Muscle layer of duodenum (tissue), 2 donors: ENCODE measurements around the gene PALLD.
A peak's percentile ranks its signal among the peaks of the same experiment; 100 is the strongest.

Experiments used
- H3K27ac ChIP-seq: one replicate; pipeline ENCODE4 v1.7.0; 2013; ENCODE audit warnings: mild to moderate bottlenecking, low read length
- H3K27me3 ChIP-seq: one replicate; pipeline ENCODE4 v1.7.0; 2013; ENCODE audit warnings: low read depth, mild to moderate bottlenecking, control low read depth, low read length
- H3K36me3 ChIP-seq, 2 donors: one replicate each; pipeline ENCODE4 v1.7.0; 2013; ENCODE audit warnings: low read length in 2 of 2, control low read depth in 1 of 2, mild to moderate bottlenecking in 1 of 2; ENCODE audit not compliant: insufficient read depth in 2 of 2, control insufficient read depth in 1 of 2
- H3K4me1 ChIP-seq, 2 donors: one replicate each; pipeline ENCODE4 v1.7.0; 2013; ENCODE audit warnings: low read length in 2 of 2, mild to moderate bottlenecking in 2 of 2, control low read depth in 1 of 2, moderate library complexity in 1 of 2; ENCODE audit not compliant: insufficient read depth in 2 of 2, control insufficient read depth in 1 of 2
- H3K4me3 ChIP-seq, 2 donors: one replicate each; pipeline ENCODE4 v1.7.0; 2013; ENCODE audit warnings: low read length in 2 of 2, low read depth in 1 of 2, mild to moderate bottlenecking in 1 of 2
- H3K9me3 ChIP-seq, 2 donors: one replicate each; pipeline ENCODE4 v1.7.0; 2013; ENCODE audit warnings: low read length in 2 of 2, control low read depth in 1 of 2, mild to moderate bottlenecking in 1 of 2; ENCODE audit not compliant: control insufficient read depth in 1 of 2
- donor health status: healthy.

Gene PALLD

GRCh38 chr4:168630445-168631187, 133.8 kb downstream of the PALLD start:
- Histone ChIP-seq H3K4me3 (peak overlapping the region; percentile 84 to 91), H3K4me1 (peaks cover 12 to 13% of the 10 kb centered on the region in 2 donors), H3K9me3 (no peaks in the 10 kb centered on the region), H3K27me3 (peaks cover 14% of the 10 kb centered on the region), H3K27ac (no peak overlapping the region), H3K36me3 (peaks cover 0 to 10% of the 10 kb centered on the region in 2 donors)

- H3K9me3 ChIP-seq: no peaks in the 10 kb centered on the region
- H3K4me1 ChIP-seq: peaks cover 13 to 16% of the 10 kb centered on the region in 2 donors
- H3K36me3 ChIP-seq: peaks cover 0 to 10% of the 10 kb centered on the region in 2 donors
- H3K27me3 ChIP-seq: peaks cover 14% of the 10 kb centered on the region
- H3K27ac ChIP-seq: peak overlapping the region; percentile 70
- peak overlapping the region; percentile 84 to 91 for H3K4me3 ChIP-seq
These were observed 134.7 kb downstream of the PALLD start for GRCh38 chr4:168631241-168632162.

- peaks cover 13 to 16% of the 10 kb centered on the region in 2 donors for H3K4me1 ChIP-seq
- H3K27me3 ChIP-seq: peaks cover 14% of the 10 kb centered on the region
These were observed 135.5 kb downstream of the PALLD start for GRCh38 chr4:168632301-168632725.

GRCh38 chr4:168633064-168633463, 136.2 kb downstream of the PALLD start:
- no peaks in the 10 kb centered on the region for H3K9me3 ChIP-seq
- H3K36me3 ChIP-seq: peaks cover 0 to 10% of the 10 kb centered on the region in 2 donors
- H3K4me3 ChIP-seq: peak overlapping the region in 1 of 2 donors; percentile 91
- no peak overlapping the region for H3K27ac ChIP-seq
- H3K27me3 ChIP-seq: peaks cover 14% of the 10 kb centered on the region
- H3K4me1 ChIP-seq: peaks cover 13 to 16% of the 10 kb centered on the region in 2 donors

More at GRCh38 chr4:168632301-168632725, 135.5 kb downstream of the PALLD start:
- Histone ChIP-seq H3K4me3 (peak overlapping the region; percentile 84 to 91), H3K9me3 (no peaks in the 10 kb centered on the region), H3K36me3 (peaks cover 0 to 10% of the 10 kb centered on the region in 2 donors), H3K27ac (no peak overlapping the region)

GRCh38 chr4:168633496-168633895, 136.6 kb downstream of the PALLD start:
- H3K4me1 ChIP-seq: peaks cover 13 to 16% of the 10 kb centered on the region in 2 donors
- H3K4me3 ChIP-seq: no peak overlapping the region
- no peak overlapping the region for H3K27ac ChIP-seq
- H3K36me3 ChIP-seq: peaks cover 0 to 10% of the 10 kb centered on the region in 2 donors
- no peaks in the 10 kb centered on the region for H3K9me3 ChIP-seq
- peaks cover 14% of the 10 kb centered on the region for H3K27me3 ChIP-seq

GRCh38 chr4:168634276-168634802, 137.5 kb downstream of the PALLD start:
- H3K36me3 ChIP-seq: peaks cover 0 to 10% of the 10 kb centered on the region in 2 donors
- H3K27me3 ChIP-seq: peaks cover 14% of the 10 kb centered on the region
- peaks cover 13 to 16% of the 10 kb centered on the region in 2 donors for H3K4me1 ChIP-seq
- H3K4me3 ChIP-seq: no peak overlapping the region
- no peak overlapping the region for H3K27ac ChIP-seq
- H3K9me3 ChIP-seq: no peaks in the 10 kb centered on the region

- Histone ChIP-seq H3K4me3 (no peak overlapping the region), H3K4me1 (peaks cover 13 to 16% of the 10 kb centered on the region in 2 donors), H3K27ac (no peak overlapping the region), H3K36me3 (peaks cover 0 to 8% of the 10 kb centered on the region in 2 donors), H3K27me3 (peaks cover 14% of the 10 kb centered on the region), H3K9me3 (no peaks in the 10 kb centered on the region)
These were observed 139.2 kb downstream of the PALLD start for GRCh38 chr4:168636040-168636439.

GRCh38 chr4:168636506-168637196, 139.8 kb downstream of the PALLD start:
- no peaks in the 10 kb centered on the region for H3K9me3 ChIP-seq
- no peak overlapping the region for H3K4me3 ChIP-seq
- H3K4me1 ChIP-seq: peaks cover 13 to 16% of the 10 kb centered on the region in 2 donors
- H3K27ac ChIP-seq: peak overlapping the region; percentile 54
- peaks cover 14% of the 10 kb centered on the region for H3K27me3 ChIP-seq
- H3K36me3 ChIP-seq: peaks cover 0 to 2% of the 10 kb centered on the region in 2 donors

GRCh38 chr4:168637872-168638756, 141.3 kb downstream of the PALLD start:
- Histone ChIP-seq H3K27ac (no peak overlapping the region), H3K27me3 (peaks cover 3% of the 10 kb centered on the region), H3K4me1 (peaks cover 3 to 14% of the 10 kb centered on the region in 2 donors)

GRCh38 chr4:168639914-168640313, 143.1 kb downstream of the PALLD start:
- peaks cover 0 to 11% of the 10 kb centered on the region in 2 donors for H3K4me1 ChIP-seq
- no peak overlapping the region for H3K4me3 ChIP-seq
- no peaks in the 10 kb centered on the region for H3K36me3 ChIP-seq

More at GRCh38 chr4:168637872-168638756, 141.3 kb downstream of the PALLD start:
- H3K9me3 ChIP-seq: no peaks in the 10 kb centered on the region
- no peaks in the 10 kb centered on the region for H3K36me3 ChIP-seq
- H3K4me3 ChIP-seq: no peak overlapping the region

More at GRCh38 chr4:168639914-168640313, 143.1 kb downstream of the PALLD start:
- H3K27me3 ChIP-seq: no peaks in the 10 kb centered on the region
- no peak overlapping the region for H3K27ac ChIP-seq
- no peaks in the 10 kb centered on the region for H3K9me3 ChIP-seq
